Measurements from ENCODE around the gene FNDC3B.

- no peak for TF ChIP-seq CTCF (IDR thresholded peaks at IDR 0.05)
- TF ChIP-seq CHD4 (IDR thresholded peaks at IDR 0.05; ENCODE audit: borderline replicate concordance), result no peak
- no peak for TF ChIP-seq CEBPB (IDR thresholded peaks at IDR 0.05)
- no peak for TF ChIP-seq CBX2 (IDR thresholded peaks at IDR 0.05; ENCODE audit: borderline replicate concordance, low read depth)
- TF ChIP-seq USF2 (IDR thresholded peaks at IDR 0.05), result no peak
- no peak for TF ChIP-seq KDM1A (IDR thresholded peaks at IDR 0.05; ENCODE audit: low read depth)
- TF ChIP-seq POLR2A (IDR thresholded peaks at IDR 0.05; ENCODE audit: low read length), result no peak
- TF ChIP-seq MYC (IDR thresholded peaks at IDR 0.05; ENCODE audit: borderline replicate concordance, low read length), result no peak
- no peak for TF ChIP-seq ELK1 (IDR thresholded peaks at IDR 0.05; ENCODE audit: low read depth, low read length)
- TF ChIP-seq SMC3 (IDR thresholded peaks at IDR 0.05), result no peak
- TF ChIP-seq SREBF2 (IDR thresholded peaks at IDR 0.05), result no peak
- no peak for TF ChIP-seq HOXA7 (CRISPR knock-in tag; IDR thresholded peaks at IDR 0.05)
- no peak for TF ChIP-seq PHF8 (IDR thresholded peaks at IDR 0.05; ENCODE audit: borderline replicate concordance, low read depth)
These were observed 196.3 kb downstream of the FNDC3B start for GRCh38 chr3:172235698-172236097.

Data from A549 (cell line).